Natural killer cell (primary cell): ENCODE results near the gene RIMBP2. TPM values are rescaled to one million over a fixed set of nuclear protein-coding genes. Genes with fewer than 3 reads are reported as not detected.

Experiments used
- ATAC-seq, 3 donors: fragments of 150-1000 bp in 2 of 3; fragments of 200-7000 bp in 1 of 3; cut with Tn5 transposase; 1 replicate in 1 of 3; 2 replicates in 2 of 3; pipeline ENCODE4 v1.10.0; 2021; ENCODE audit warnings: mild to moderate bottlenecking in 2 of 3, moderate library complexity in 2 of 3
- DNase-seq, 2 donors: peaks; one replicate each; pipeline versions ENCODE4 v3.0.0 to v3.0.0-alpha.2; 2013 to 2021; ENCODE audit warnings: mixed read lengths in 1 of 2
- H3K27ac ChIP-seq: one replicate; pipeline ENCODE4 v1.5.1; 2013; ENCODE audit warnings: mild to moderate bottlenecking, low read length
- H3K27me3 ChIP-seq: one replicate; pipeline ENCODE4 v1.6.1; 2013; ENCODE audit warnings: low read length; ENCODE audit not compliant: control insufficient read depth, insufficient read depth
- H3K36me3 ChIP-seq: one replicate; pipeline ENCODE4 v1.6.1; 2013; ENCODE audit warnings: low read length; ENCODE audit not compliant: control insufficient read depth, insufficient read depth
- H3K4me1 ChIP-seq: one replicate; pipeline ENCODE4 v1.6.1; 2013; ENCODE audit warnings: low read length; ENCODE audit not compliant: control insufficient read depth, insufficient read depth
- H3K4me3 ChIP-seq: one replicate; pipeline ENCODE4 v1.5.1; 2013; ENCODE audit warnings: low read length
- H3K9me3 ChIP-seq: one replicate; pipeline ENCODE4 v1.6.1; 2013; ENCODE audit warnings: low read length; ENCODE audit not compliant: control insufficient read depth, insufficient read depth
- H3K27ac Mint-ChIP-seq, 2 donors: one replicate each; pipeline ENCODE4 v1.8.0; 2022; ENCODE audit warnings: mild to moderate bottlenecking in 2 of 2, mixed read lengths in 2 of 2, moderate library complexity in 1 of 2
- H3K27me3 Mint-ChIP-seq, 2 donors: one replicate each; pipeline ENCODE4 v1.8.0; 2022; ENCODE audit warnings: low read depth in 2 of 2, mixed read lengths in 2 of 2
- H3K36me3 Mint-ChIP-seq: one replicate; pipeline ENCODE4 v1.8.0; 2022; ENCODE audit warnings: mixed read lengths
- H3K4me1 Mint-ChIP-seq, 2 donors: one replicate each; pipeline ENCODE4 v1.8.0; 2022; ENCODE audit warnings: mixed read lengths in 2 of 2
- H3K4me3 Mint-ChIP-seq: one replicate; pipeline ENCODE4 v1.8.0; 2022; ENCODE audit warnings: mild to moderate bottlenecking, moderate library complexity, mixed read lengths
- H3K9me3 Mint-ChIP-seq, 2 donors: one replicate each; pipeline ENCODE4 v1.8.0; 2022; ENCODE audit warnings: mixed read lengths in 2 of 2
- WGBS: methylation state at CpG from one replicate; pipeline ENCODE4 v1.1.7; 2013; ENCODE audit warnings: missing lambda C conversion rate; ENCODE audit not compliant: insufficient coverage; 5-methylcytosine and 5-hydroxymethylcytosine counted together
- intact Hi-C: fragments of 100-400 bp; cut with micrococcal nuclease; formaldehyde crosslinking; loops from one replicate; pipeline ENCODE4 v1.14.2; 2022
- total RNA-seq, 4 donors: library from RNA; stranded (reverse); fragments of 120-200 nt in 1 of 4; gene quantifications; one replicate each; pipeline versions ENCODE4 v1.2.3 to v1.2.4, GENCODE V29; 2013 to 2022
- TF ChIP-seq, protein P1 (sequence below): fragments of 200-600 bp; IDR thresholded peaks from one replicate; pipeline ENCODE4 v1.8.0; 2022; ENCODE audit warnings: antibody characterized with exemption

The RIMBP2 gene
- total RNA-seq, 3 donors from 2014 or later (not counting 1 experiment from before 2014, with no cell fraction given) = not detected

DNA sequence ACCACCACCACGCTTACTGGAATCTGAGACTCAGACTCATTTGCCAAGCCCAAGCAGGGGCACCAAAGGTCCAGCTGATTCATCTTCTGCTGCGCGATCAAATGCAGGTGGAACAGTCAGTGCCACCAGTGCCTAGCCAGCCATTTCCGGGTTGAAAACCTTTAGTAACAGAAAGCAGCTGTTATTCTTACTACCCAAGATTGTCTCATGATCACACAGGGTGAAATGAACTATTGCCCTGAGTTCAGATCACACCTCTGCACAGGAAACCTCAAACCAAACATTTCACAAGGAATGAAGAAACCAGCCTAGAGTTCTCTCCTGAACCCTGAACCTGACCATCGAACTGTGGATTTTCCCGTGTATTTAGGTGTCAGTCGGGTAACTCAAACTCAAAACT lies 88.9 kb downstream of the RIMBP2 start:
- intact Hi-C loops = no loop called here
- Histone ChIP-seq H3K27ac (no peak overlapping the region), H3K4me3 (no peak overlapping the region), H3K27me3 (no peaks in the 10 kb centered on the region), H3K9me3 (no peaks in the 10 kb centered on the region), H3K36me3 (no peaks in the 10 kb centered on the region), H3K4me1 (no peaks in the 10 kb centered on the region)
- TF ChIP-seq, protein P1, sequence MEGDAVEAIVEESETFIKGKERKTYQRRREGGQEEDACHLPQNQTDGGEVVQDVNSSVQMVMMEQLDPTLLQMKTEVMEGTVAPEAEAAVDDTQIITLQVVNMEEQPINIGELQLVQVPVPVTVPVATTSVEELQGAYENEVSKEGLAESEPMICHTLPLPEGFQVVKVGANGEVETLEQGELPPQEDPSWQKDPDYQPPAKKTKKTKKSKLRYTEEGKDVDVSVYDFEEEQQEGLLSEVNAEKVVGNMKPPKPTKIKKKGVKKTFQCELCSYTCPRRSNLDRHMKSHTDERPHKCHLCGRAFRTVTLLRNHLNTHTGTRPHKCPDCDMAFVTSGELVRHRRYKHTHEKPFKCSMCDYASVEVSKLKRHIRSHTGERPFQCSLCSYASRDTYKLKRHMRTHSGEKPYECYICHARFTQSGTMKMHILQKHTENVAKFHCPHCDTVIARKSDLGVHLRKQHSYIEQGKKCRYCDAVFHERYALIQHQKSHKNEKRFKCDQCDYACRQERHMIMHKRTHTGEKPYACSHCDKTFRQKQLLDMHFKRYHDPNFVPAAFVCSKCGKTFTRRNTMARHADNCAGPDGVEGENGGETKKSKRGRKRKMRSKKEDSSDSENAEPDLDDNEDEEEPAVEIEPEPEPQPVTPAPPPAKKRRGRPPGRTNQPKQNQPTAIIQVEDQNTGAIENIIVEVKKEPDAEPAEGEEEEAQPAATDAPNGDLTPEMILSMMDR = no peak
- no peak overlapping the region for H3K4me3 Mint-ChIP-seq
- no peaks in the 10 kb centered on the region for H3K36me3 Mint-ChIP-seq
- 89% methylated on average over 7 of the region's 7 CpGs for WGBS
- H3K4me1 Mint-ChIP-seq = no peaks in the 10 kb centered on the region
- peaks cover 2 to 27% of the 10 kb centered on the region in 2 donors for H3K27me3 Mint-ChIP-seq
- no peak overlapping the region for H3K27ac Mint-ChIP-seq
- no peaks in the 10 kb centered on the region for H3K9me3 Mint-ChIP-seq
- DNase-seq (no peak), ATAC-seq (no peak)

DNA sequence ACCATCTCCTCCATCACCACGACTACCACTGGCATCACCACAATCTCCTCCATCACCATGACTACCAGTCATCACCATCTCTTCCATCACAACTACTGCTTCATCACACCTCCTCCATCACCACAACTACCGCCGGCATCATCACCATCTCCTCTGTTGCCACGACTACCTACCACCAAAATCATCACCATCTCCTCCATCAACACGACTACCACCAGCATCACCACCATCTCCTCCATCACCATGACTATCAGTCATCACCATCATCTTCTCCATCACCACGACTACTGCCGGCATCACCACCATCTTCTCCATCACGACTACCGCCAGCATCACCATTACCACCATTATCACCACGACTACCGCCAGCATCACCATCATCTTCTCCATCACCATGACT lies 89.5 kb downstream of the RIMBP2 start:
- Mint-ChIP-seq H3K4me3 (no peak overlapping the region), H3K36me3 (no peaks in the 10 kb centered on the region), H3K4me1 (no peaks in the 10 kb centered on the region), H3K9me3 (no peaks in the 10 kb centered on the region), H3K27me3 (peaks cover 2 to 22% of the 10 kb centered on the region in 2 donors), H3K27ac (no peak overlapping the region)
- TF ChIP-seq, protein P1 = no peak
- ATAC-seq (no peak), DNase-seq (no peak)
- Histone ChIP-seq H3K36me3 (no peaks in the 10 kb centered on the region), H3K4me3 (no peak overlapping the region), H3K27me3 (no peaks in the 10 kb centered on the region), H3K4me1 (no peaks in the 10 kb centered on the region), H3K27ac (no peak overlapping the region), H3K9me3 (no peaks in the 10 kb centered on the region)
- intact Hi-C loops = no loop called here
- WGBS = 75% methylated on average over 11 of the region's 11 CpGs

DNA sequence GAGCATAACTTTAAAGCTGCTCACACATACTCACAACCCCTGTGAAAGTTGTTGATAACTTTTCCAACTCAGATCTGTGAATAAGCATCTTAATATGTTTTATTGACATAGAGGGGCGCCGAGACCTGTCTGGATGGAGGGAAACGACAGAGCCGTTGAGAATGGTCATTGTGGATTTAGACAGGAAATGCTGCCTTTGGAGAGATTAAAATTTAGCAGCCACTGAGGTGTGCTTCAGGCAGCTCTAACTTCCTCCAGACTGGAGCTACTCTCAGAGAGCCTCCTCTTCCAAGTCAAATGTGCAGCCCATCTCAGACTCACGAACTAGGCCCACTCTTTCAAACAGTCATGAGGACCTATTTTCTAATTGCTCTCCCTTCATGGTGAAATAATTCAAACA lies 90.9 kb downstream of the RIMBP2 start:
- ATAC-seq (no peak), DNase-seq (no peak)
- Histone ChIP-seq H3K9me3 (no peaks in the 10 kb centered on the region), H3K4me3 (no peak overlapping the region), H3K27ac (no peak overlapping the region), H3K36me3 (no peaks in the 10 kb centered on the region), H3K4me1 (no peaks in the 10 kb centered on the region), H3K27me3 (no peaks in the 10 kb centered on the region)
- TF ChIP-seq, protein P1 = no peak
- peaks cover 2 to 11% of the 10 kb centered on the region in 2 donors for H3K27me3 Mint-ChIP-seq
- 15% methylated on average over 5 of the region's 5 CpGs for WGBS
- intact Hi-C loops = no loop called here
- no peaks in the 10 kb centered on the region for H3K9me3 Mint-ChIP-seq
- H3K27ac Mint-ChIP-seq = no peak overlapping the region
- H3K4me3 Mint-ChIP-seq = no peak overlapping the region
- H3K36me3 Mint-ChIP-seq = no peaks in the 10 kb centered on the region
- no peaks in the 10 kb centered on the region for H3K4me1 Mint-ChIP-seq

DNA sequence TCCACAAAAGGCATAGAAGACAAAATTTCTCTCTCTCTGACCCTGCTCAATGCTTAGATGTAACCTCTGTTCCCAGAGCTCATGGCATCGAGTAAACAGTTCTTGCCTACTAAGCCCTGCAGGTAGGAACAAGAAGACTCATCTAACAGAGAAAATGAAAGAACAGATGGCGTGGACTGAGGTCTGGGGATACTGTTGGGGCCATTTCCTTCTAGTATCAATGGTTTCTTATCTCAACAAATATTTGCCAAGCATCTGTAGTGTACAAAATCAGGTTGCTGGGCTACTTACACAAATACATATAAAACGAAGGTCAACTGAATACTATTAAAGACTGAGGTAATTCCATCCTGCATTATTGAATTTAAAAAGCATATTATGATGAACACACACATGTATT lies 93.3 kb downstream of the RIMBP2 start:
- no peak overlapping the region for H3K27ac Mint-ChIP-seq
- no peaks in the 10 kb centered on the region for H3K4me1 Mint-ChIP-seq
- 92% methylated on average over 3 of the region's 3 CpGs for WGBS
- peaks cover 0 to 2% of the 10 kb centered on the region in 2 donors for H3K27me3 Mint-ChIP-seq
- Histone ChIP-seq H3K27me3 (no peaks in the 10 kb centered on the region), H3K4me1 (no peaks in the 10 kb centered on the region), H3K9me3 (no peaks in the 10 kb centered on the region), H3K4me3 (no peak overlapping the region), H3K36me3 (no peaks in the 10 kb centered on the region), H3K27ac (no peak overlapping the region)
- DNase-seq (no peak), ATAC-seq (no peak)
- no peaks in the 10 kb centered on the region for H3K36me3 Mint-ChIP-seq
- H3K4me3 Mint-ChIP-seq = no peak overlapping the region
- TF ChIP-seq, protein P1 = no peak
- intact Hi-C loops = no loop called here
- no peaks in the 10 kb centered on the region for H3K9me3 Mint-ChIP-seq
